Natural killer cell (primary cell): ENCODE data around the gene TAX1BP1. TPM values are rescaled to one million over a fixed set of nuclear protein-coding genes. Genes with fewer than 3 reads are reported as not detected.
A peak's percentile ranks its signal among the peaks of the same experiment; 100 is the strongest.

Experiments
- ATAC-seq, 3 donors: fragments of 150-1000 bp in 2 of 3; fragments of 200-7000 bp in 1 of 3; cut with Tn5 transposase; 1 replicate in 1 of 3; 2 replicates in 2 of 3; pipeline ENCODE4 v1.10.0; 2021; ENCODE audit warnings: mild to moderate bottlenecking in 2 of 3, moderate library complexity in 2 of 3
- DNase-seq, 2 donors: peaks; one replicate each; pipeline versions ENCODE4 v3.0.0 to v3.0.0-alpha.2; 2013 to 2021; ENCODE audit warnings: mixed read lengths in 1 of 2
- H3K27ac ChIP-seq: one replicate; pipeline ENCODE4 v1.5.1; 2013; ENCODE audit warnings: mild to moderate bottlenecking, low read length
- H3K27me3 ChIP-seq: one replicate; pipeline ENCODE4 v1.6.1; 2013; ENCODE audit warnings: low read length; ENCODE audit not compliant: control insufficient read depth, insufficient read depth
- H3K36me3 ChIP-seq: one replicate; pipeline ENCODE4 v1.6.1; 2013; ENCODE audit warnings: low read length; ENCODE audit not compliant: control insufficient read depth, insufficient read depth
- H3K4me1 ChIP-seq: one replicate; pipeline ENCODE4 v1.6.1; 2013; ENCODE audit warnings: low read length; ENCODE audit not compliant: control insufficient read depth, insufficient read depth
- H3K4me3 ChIP-seq: one replicate; pipeline ENCODE4 v1.5.1; 2013; ENCODE audit warnings: low read length
- H3K9me3 ChIP-seq: one replicate; pipeline ENCODE4 v1.6.1; 2013; ENCODE audit warnings: low read length; ENCODE audit not compliant: control insufficient read depth, insufficient read depth
- H3K27ac Mint-ChIP-seq, 2 donors: one replicate each; pipeline ENCODE4 v1.8.0; 2022; ENCODE audit warnings: mild to moderate bottlenecking in 2 of 2, mixed read lengths in 2 of 2, moderate library complexity in 1 of 2
- H3K27me3 Mint-ChIP-seq, 2 donors: one replicate each; pipeline ENCODE4 v1.8.0; 2022; ENCODE audit warnings: low read depth in 2 of 2, mixed read lengths in 2 of 2
- H3K36me3 Mint-ChIP-seq: one replicate; pipeline ENCODE4 v1.8.0; 2022; ENCODE audit warnings: mixed read lengths
- H3K4me1 Mint-ChIP-seq, 2 donors: one replicate each; pipeline ENCODE4 v1.8.0; 2022; ENCODE audit warnings: mixed read lengths in 2 of 2
- H3K4me3 Mint-ChIP-seq: one replicate; pipeline ENCODE4 v1.8.0; 2022; ENCODE audit warnings: mild to moderate bottlenecking, moderate library complexity, mixed read lengths
- H3K9me3 Mint-ChIP-seq, 2 donors: one replicate each; pipeline ENCODE4 v1.8.0; 2022; ENCODE audit warnings: mixed read lengths in 2 of 2
- WGBS: methylation state at CpG from one replicate; pipeline ENCODE4 v1.1.7; 2013; ENCODE audit warnings: missing lambda C conversion rate; ENCODE audit not compliant: insufficient coverage; 5-methylcytosine and 5-hydroxymethylcytosine counted together
- intact Hi-C: fragments of 100-400 bp; cut with micrococcal nuclease; formaldehyde crosslinking; loops from one replicate; pipeline ENCODE4 v1.14.2; 2022
- total RNA-seq, 4 donors: library from RNA; stranded (reverse); fragments of 120-200 nt in 1 of 4; gene quantifications; one replicate each; pipeline versions ENCODE4 v1.2.3 to v1.2.4, GENCODE V29; 2013 to 2022
- TF ChIP-seq, protein P1 (sequence below): fragments of 200-600 bp; IDR thresholded peaks from one replicate; pipeline ENCODE4 v1.8.0; 2022; ENCODE audit warnings: antibody characterized with exemption

The TAX1BP1 gene
- total RNA-seq, 3 donors from 2014 or later (not counting 1 experiment from before 2014, with no cell fraction given), result 135 to 158 (median 150) TPM

DNA sequence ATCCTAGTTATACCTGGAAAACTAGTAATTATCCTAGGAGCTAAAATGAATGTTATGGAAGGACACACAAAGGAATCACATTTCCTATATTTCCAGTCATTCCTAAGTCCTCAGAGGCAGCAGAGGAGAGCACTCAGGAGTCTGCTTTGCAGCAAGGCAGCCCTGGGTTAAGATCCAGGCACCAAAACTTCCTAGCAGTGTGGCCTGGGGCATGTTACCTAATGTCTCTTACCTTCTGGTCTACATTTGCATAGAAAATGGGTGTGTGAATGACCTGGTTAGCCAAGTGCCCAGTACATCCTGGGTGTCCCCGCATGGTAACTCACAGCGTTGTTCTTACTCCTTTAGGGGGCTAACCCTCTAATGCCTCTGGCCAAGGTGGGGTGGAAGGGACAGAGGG, 135.9 kb downstream of the TAX1BP1 start:
- H3K27ac ChIP-seq, result no peak overlapping the region
- H3K4me1 Mint-ChIP-seq, result peaks cover 60 to 65% of the 10 kb centered on the region in 2 donors
- no peaks in the 10 kb centered on the region for H3K27me3 ChIP-seq
- ATAC-seq (no peak), DNase-seq (no peak)
- no peaks in the 10 kb centered on the region for H3K4me1 ChIP-seq
- no peak overlapping the region for H3K4me3 Mint-ChIP-seq
- no peaks in the 10 kb centered on the region for H3K9me3 ChIP-seq
- H3K9me3 Mint-ChIP-seq, result no peaks in the 10 kb centered on the region
- H3K36me3 ChIP-seq, result no peaks in the 10 kb centered on the region
- no peaks in the 10 kb centered on the region for H3K36me3 Mint-ChIP-seq
- no peaks in the 10 kb centered on the region for H3K27me3 Mint-ChIP-seq
- H3K4me3 ChIP-seq, result no peak overlapping the region
- intact Hi-C loops, result no loop called here
- TF ChIP-seq, protein P1, sequence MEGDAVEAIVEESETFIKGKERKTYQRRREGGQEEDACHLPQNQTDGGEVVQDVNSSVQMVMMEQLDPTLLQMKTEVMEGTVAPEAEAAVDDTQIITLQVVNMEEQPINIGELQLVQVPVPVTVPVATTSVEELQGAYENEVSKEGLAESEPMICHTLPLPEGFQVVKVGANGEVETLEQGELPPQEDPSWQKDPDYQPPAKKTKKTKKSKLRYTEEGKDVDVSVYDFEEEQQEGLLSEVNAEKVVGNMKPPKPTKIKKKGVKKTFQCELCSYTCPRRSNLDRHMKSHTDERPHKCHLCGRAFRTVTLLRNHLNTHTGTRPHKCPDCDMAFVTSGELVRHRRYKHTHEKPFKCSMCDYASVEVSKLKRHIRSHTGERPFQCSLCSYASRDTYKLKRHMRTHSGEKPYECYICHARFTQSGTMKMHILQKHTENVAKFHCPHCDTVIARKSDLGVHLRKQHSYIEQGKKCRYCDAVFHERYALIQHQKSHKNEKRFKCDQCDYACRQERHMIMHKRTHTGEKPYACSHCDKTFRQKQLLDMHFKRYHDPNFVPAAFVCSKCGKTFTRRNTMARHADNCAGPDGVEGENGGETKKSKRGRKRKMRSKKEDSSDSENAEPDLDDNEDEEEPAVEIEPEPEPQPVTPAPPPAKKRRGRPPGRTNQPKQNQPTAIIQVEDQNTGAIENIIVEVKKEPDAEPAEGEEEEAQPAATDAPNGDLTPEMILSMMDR, result no peak
- WGBS, result 100% methylated on average over 2 of the region's 2 CpGs
- peak overlapping the region; percentile 0 to 38 for H3K27ac Mint-ChIP-seq

DNA sequence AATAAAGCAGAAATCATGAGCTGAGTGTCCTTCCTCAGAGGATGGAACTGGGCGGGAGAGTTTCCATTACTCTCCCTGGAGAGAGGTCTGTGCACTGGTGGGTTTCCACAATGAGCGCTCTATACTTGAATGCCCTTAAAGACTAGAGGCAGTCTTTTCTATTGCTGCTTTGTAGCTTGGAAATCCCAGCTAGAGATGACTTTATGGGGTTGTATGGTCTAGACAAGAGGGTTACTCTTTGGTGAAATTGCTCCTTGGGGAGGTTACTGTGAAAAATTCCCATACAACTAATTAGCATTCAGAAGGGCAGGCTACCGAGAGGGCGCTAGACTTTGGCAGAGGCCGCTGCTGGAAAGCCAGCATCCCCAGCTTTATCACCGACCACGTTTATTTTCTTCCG, 136.8 kb downstream of the TAX1BP1 start:
- DNase-seq, result no peak
- peaks cover 51 to 56% of the 10 kb centered on the region in 2 donors for H3K4me1 Mint-ChIP-seq
- no peaks in the 10 kb centered on the region for H3K27me3 Mint-ChIP-seq
- H3K27ac Mint-ChIP-seq, result no peak overlapping the region
- TF ChIP-seq, protein P1, result no peak
- no peaks in the 10 kb centered on the region for H3K9me3 Mint-ChIP-seq
- 97% methylated on average over 8 of the region's 8 CpGs for WGBS
- H3K9me3 ChIP-seq, result no peaks in the 10 kb centered on the region
- H3K36me3 ChIP-seq, result no peaks in the 10 kb centered on the region
- no peaks in the 10 kb centered on the region for H3K4me1 ChIP-seq
- H3K27me3 ChIP-seq, result no peaks in the 10 kb centered on the region
- intact Hi-C loops, result no loop called here
- H3K4me3 ChIP-seq, result no peak overlapping the region
- no peak overlapping the region for H3K4me3 Mint-ChIP-seq
- no peak for ATAC-seq
- H3K36me3 Mint-ChIP-seq, result no peaks in the 10 kb centered on the region
- no peak overlapping the region for H3K27ac ChIP-seq

Other genes starting within 250 kb of the TAX1BP1 start
- 1 to 10 TPM; 8.0 to 9.9 (median 8.1) TPM for gene HIBADH, start 77.3 kb upstream of the TAX1BP1 start, total RNA-seq